Fibroblast of mammary gland (primary cell): ENCODE data around the gene PTPRN2.
"Not testable (repeated sequence)": the region's sequence is repeated elsewhere in the genome, so short reads cannot be mapped to it uniquely, and the experiment has no call there.

Experiments
- DNase-seq: peaks from one replicate; pipeline ENCODE4 v3.0.0-alpha.2; 2010; ENCODE audit warnings: low read depth
- H3K4me3 ChIP-seq: 2 replicates; pipeline ENCODE4 v1.5.1; 2011; ENCODE audit warnings: low read depth, mild to moderate bottlenecking, low read length, moderate library complexity; ENCODE audit not compliant: control insufficient read depth
- CTCF ChIP-seq: conservative IDR thresholded peaks from 2 replicates; pipeline ENCODE4 v1.5.1; 2011; ENCODE audit warnings: low read depth, low read length, inconsistent platforms; ENCODE audit not compliant: control insufficient read depth, insufficient read depth

Gene PTPRN2

GRCh38 chr7:157985636-157986035 lies 602.0 kb downstream of the PTPRN2 start:
- no peak for DNase-seq
- TF ChIP-seq CTCF = no peak
- no peak overlapping the region for H3K4me3 ChIP-seq

- TF ChIP-seq CTCF = no peak
These were observed 603.0 kb downstream of the PTPRN2 start for GRCh38 chr7:157984423-157985163.

GRCh38 chr7:157983502-157984422 lies 603.9 kb downstream of the PTPRN2 start:
- TF ChIP-seq CTCF = no peak
- H3K4me3 ChIP-seq = no peak overlapping the region
- DNase-seq = no peak

More at GRCh38 chr7:157984423-157985163, 603.0 kb downstream of the PTPRN2 start:
- no peak for DNase-seq
- no peak overlapping the region for H3K4me3 ChIP-seq

- H3K4me3 ChIP-seq = no peak overlapping the region
- DNase-seq = no peak
- no peak for TF ChIP-seq CTCF
These were observed 605.8 kb downstream of the PTPRN2 start for GRCh38 chr7:157981778-157982177.

GRCh38 chr7:157980774-157981173 lies 606.8 kb downstream of the PTPRN2 start:
- TF ChIP-seq CTCF = no peak
- H3K4me3 ChIP-seq = no peak overlapping the region

GRCh38 chr7:157980341-157980731 lies 607.3 kb downstream of the PTPRN2 start:
- H3K4me3 ChIP-seq, DNase-seq: not testable (repeated sequence)

More at GRCh38 chr7:157980774-157981173, 606.8 kb downstream of the PTPRN2 start:
- no peak for DNase-seq

- no peak for TF ChIP-seq CTCF
- no peak for DNase-seq
- H3K4me3 ChIP-seq = no peak overlapping the region
These were observed 607.8 kb downstream of the PTPRN2 start for GRCh38 chr7:157979636-157980340.
